C4-2B (cell line): Measurements from ENCODE around the gene PPRC1.

ENCODE experiments used
- ZFX ChIP-seq: fragments of 450-650 bp; IDR thresholded peaks from 2 replicates; pipeline ENCODE4 v1.6.1; 2017
- TF ChIP-seq, protein P1 (sequence below): fragments of 450-650 bp; conservative IDR thresholded peaks from 2 replicates; pipeline ENCODE4 v1.5.1; 2017; ENCODE audit warnings: mild to moderate bottlenecking

DNA sequence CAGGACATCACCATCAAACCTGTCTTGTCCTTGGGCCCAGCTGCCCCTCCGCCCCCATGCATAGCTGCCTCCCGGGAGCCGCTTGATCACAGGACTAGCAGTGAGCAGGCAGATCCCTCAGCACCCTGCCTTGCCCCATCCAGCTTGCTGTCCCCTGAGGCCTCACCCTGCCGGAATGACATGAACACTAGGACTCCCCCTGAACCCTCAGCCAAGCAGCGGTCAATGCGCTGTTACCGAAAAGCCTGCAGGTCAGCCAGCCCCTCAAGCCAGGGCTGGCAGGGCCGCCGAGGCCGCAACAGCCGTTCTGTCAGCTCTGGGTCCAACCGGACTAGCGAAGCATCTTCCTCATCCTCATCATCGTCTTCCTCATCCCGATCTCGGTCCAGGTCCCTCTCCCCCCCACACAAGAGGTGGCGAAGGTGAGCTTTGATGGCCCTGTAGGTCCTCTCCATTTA lies 14.2 kb downstream of the PPRC1 start:
- TF ChIP-seq, protein P1, sequence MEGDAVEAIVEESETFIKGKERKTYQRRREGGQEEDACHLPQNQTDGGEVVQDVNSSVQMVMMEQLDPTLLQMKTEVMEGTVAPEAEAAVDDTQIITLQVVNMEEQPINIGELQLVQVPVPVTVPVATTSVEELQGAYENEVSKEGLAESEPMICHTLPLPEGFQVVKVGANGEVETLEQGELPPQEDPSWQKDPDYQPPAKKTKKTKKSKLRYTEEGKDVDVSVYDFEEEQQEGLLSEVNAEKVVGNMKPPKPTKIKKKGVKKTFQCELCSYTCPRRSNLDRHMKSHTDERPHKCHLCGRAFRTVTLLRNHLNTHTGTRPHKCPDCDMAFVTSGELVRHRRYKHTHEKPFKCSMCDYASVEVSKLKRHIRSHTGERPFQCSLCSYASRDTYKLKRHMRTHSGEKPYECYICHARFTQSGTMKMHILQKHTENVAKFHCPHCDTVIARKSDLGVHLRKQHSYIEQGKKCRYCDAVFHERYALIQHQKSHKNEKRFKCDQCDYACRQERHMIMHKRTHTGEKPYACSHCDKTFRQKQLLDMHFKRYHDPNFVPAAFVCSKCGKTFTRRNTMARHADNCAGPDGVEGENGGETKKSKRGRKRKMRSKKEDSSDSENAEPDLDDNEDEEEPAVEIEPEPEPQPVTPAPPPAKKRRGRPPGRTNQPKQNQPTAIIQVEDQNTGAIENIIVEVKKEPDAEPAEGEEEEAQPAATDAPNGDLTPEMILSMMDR, result no peak
- TF ChIP-seq ZFX, result no peak
